HG03045 (cell line): ENCODE measurements around the gene SLC51B.
"Not testable (repeated sequence)": the region's sequence is repeated elsewhere in the genome, so short reads cannot be mapped to it uniquely, and the experiment has no call there.

ENCODE experiments used
- ATAC-seq: cut with Tn5 transposase; IDR thresholded peaks from one replicate; pipeline ENCODE4 v1.9.1; 2021; ENCODE audit warnings: mild to moderate bottlenecking, moderate library complexity; ENCODE audit not compliant: unreplicated experiment

The SLC51B gene

DNA sequence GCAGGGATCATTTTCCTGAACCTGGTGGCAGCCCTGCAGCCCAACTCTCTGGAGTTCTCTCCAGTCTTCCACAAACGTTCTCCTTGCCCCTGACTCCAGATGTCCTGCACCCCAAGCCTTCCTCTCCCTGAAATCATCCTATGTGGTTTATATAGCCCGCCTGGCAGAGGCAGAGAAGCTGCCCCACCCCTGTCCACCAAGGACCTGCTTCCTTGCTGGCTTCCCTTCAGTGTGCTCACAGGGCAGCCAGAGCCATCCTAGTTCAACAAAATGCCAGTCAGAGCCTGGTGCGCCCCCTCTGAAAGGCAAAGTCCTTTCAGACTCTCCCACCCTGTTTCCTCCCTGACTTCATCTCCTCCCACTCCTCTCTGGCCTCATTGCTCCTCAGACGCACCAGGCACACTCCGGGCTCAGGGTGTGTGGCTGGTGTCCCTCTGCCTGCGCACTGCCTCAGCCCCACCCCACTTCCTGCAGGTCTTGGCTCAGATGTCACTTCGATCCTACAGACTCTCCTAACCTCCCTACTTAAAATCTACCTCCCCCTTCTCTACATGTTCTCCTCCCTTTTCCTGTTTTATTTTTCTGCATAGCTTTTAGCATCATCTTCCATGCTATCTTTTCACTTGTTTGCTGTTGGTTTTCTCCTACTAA, 37.2 kb downstream of the SLC51B start:
- ATAC-seq, result no peak

GRCh38 chr15:65083262-65083701, 38.1 kb downstream of the SLC51B start:
- no peak for ATAC-seq

DNA sequence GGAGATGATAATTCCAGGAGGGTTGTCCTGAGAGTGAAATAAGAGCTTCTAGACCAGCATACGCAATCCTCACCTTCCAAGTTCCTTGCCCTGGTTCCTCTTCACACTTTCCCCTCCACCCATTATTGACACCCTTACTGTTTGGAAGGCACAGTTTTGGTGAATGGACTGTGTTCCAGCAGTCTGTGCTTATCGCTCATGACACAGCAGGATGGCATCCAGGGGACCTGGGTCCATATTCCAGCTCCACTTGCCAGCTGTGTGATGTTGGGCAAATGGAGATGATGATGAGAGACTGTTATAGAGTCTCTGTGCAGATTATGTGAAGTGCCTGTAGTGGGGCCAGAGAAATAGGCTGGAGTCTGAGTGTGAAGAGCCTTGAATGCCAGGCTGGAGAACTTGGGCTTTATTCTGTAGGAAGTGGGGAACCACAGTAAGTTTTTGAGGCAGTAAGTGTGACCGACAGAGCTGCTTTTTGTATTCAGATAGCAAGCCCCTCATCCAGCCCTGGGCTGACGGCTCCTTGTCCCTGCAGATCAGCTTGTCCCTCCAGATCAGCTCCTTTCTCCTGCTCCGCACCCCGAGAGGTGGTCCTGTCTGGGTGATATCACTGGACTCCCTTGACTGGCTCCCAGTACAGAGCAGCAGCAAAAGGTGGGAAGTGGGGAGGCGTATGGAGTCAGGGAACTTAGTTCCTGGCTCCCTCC, 39.5 kb downstream of the SLC51B start:
- no peak for ATAC-seq

DNA sequence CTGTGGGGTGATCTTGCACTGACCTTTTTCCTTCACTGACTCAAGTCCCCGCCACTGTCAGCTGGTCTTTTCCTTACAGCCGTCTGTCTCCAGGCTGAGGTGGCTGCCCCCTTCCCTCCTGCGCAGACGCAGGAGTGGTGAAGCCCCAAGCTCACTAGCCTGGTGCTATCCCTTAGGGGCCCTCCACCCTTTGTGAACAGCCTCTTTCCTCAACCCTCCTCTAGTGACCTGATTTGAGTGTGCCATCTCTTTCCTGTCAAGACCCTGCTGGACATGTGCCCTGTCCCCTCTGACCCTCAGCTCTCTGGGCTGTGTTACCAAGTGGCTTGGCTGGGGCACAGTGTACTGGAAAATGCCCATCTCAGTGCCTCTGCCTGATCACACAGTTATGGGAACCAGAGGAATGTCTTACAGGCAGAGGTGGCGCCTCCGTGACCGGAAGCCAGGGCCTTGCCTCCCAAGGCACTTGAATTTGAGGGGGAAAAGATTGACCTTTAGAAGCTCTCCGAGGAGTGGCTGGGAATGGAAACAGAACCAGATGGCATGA, 40.1 kb downstream of the SLC51B start:
- no peak for ATAC-seq

DNA sequence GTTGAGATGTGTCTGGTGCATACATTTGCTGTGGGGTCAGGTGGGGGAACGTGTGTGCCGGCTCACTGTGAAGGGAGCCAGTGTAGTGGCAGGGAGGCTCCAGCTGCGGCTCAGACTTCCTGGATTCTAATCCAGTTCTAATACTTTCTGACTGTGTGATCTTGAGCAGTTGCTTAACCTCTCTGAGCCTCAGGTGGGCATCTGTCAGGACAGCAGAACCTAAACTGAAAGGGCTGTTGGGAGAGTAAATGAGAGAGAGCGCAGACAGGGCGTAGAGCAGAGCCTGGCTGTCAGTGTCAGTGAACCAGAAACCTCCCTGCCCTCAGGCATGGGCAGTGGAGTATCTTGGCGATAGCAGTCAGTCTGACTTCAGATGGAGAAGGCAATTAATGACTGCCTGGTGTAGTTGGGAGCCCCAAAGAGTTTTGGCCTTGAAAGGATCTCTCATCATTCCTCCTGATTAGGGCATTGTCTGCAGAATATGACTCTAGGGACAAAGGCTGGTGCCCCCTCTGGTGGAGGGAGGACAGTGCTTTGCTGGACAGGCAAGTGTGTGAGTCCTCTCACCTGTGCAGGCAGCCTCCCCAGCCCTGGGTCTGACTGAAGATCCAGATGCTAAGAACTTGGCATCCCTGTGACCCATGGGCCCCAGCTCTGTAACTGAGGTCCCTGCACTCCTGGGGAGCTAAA, 40.9 kb downstream of the SLC51B start:
- no peak for ATAC-seq

DNA sequence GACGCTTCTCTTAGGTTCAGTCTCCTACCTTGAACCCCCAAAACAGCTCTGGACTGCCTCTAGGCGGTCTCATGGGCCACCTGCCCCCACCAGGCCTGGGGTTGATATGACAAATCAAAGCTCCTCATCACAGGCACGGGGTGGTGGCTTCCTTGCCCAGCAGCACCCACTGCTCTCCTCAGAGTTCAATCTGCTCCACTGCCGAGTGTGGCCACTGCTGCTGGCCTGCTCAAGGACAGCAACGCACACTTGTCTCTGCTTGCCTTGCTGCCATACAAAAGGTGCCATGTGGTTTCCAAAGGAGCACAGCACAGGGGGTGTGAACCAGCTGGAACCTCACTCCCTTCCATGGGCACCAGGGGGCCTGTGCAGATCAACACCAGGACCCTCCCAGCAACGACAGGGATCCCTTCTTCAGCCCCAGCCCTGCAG, 41.5 kb downstream of the SLC51B start:
- no peak for ATAC-seq

DNA sequence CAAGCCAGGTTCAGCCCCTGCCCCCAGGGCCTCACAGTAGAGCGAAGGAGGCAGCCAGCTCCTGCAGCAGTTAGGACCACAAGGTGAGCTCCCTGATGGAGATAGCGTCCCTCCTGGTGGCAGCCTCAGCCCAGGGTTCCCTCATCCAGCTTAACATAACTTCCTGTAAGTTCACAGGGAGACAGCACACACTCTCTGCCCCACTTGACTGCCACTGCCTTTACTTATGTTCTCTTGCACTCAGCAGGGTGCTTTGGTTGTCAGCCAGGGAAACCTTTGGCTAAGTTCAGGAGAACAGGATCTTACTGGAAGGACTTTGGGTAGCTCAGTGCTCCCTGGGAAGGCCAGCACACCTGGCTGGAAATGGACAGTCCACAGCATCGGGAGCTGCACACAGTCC, 42.2 kb downstream of the SLC51B start:
- no peak for ATAC-seq

DNA sequence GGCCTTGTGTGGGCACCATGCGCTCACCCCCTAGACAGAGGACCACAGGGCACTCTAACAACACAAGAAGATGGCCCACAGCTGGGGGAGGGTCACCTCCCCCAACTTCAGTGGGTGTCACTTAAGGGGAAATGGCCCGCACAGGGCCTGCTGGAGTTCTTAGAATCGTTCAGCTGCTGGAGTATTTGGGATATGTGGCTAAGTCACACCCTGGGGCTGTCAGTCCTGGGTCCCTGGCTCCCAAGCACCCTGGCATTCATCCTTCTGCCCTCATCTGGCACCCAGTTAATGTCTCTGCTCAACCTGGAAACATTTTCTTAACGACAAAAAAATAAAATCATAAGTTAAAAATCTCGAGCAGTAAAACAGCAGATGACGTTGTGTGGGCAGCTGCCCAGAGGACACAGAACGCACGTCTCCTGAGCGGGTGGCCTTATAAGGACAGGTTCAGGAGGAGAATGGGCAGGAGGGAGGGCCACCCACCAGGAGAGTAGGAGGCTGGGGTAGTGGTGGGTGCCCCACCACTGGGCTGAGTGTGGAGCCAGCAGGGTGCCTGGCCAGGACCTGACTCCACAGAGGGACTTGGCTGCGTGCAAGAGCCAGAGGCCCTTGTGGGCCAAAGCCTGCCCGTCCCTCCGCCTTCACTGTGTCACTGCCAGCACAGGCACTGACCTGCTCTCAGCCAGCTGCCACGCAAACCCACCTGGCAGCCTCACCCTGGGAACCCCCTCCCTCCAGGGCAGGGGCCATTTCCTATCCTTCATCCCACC, 42.9 kb downstream of the SLC51B start:
- ATAC-seq, result no peak

DNA sequence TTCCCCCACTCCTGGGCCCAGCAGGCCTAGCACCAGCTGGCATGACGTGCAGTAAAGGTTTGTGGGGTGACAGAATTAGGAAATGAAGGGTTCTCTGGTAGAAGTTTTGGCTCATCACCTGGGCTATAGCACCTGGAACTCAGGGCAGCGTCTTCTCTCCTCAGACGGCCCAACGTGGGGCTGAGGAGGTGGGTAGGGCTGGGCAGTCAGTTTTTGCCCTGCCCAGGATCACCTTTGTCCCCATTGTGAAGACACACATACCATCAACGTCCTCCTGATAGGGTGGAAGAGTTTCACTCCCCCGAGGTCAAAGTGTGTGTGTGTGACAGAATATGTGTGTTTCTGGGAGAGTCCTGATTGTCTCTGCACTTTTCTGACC, 43.4 kb downstream of the SLC51B start:
- ATAC-seq, result no peak

DNA sequence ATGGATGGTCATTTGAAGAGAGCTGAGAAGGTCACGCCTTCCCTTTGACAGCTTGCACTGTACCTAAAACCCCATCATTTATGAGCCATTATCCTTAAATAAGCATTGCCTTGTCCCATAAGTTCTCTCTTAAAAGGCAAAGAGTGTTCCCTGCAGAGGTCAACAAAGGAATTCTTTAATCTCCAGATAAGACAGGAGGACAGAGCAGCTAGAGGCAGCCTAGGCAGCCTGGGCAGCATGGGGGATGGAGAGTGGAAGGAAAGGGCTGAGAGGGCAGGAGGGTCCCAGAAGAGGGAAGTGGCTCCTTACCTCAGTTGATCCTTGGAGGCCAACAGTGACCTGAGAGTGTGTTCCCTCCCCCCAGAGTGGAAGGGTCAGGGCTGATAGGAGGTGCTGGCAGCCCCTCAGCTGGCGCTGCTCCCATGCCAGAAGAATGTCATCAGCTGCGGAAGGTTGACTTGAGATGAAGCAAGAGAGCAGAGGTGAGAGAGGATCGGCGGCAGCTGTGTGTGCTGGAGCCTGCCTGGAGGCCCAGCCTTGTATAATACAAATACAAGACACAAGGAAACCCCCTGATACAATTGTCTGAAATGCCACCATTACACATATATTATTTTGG, 44.1 kb downstream of the SLC51B start:
- no peak for ATAC-seq

DNA sequence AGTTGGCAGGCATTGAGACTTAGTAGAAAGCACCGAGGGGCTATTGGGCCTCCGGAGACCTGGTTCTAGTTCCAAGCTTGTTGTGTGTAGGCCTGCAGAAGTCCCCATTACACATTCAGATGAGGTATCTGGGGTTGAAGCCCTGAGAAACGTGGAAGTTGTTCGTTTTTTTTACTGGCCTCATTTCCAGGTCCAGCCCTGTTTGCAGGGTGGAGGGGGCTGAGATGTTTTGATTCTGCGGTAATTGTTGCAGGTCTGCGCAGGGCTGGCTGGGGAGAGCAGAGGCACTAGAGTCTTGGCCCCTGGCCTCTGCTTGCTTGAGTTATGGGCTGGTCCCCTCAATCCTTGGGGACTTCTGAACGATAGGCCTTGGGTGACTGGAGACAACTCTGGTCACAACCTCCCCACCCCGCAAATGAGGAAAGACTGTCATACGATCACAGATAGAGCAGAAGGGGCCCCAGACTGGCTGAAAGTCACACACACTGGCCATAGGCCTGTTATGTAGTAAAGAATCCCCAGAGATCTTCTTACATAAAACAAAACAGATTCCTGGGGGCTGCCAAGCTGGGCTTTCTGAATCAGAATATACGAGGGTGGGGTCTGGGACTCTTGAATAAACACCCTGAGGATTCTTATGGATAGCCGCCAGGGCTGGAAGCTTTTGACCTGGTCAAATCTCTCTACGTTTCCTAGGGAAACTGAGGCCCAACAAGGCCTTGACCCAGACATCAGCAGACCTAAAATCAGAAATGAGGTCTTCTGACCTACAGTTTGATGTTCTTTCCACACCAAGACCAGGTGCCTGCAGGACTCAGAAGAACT, 47.0 kb downstream of the SLC51B start:
- ATAC-seq, result no peak

DNA sequence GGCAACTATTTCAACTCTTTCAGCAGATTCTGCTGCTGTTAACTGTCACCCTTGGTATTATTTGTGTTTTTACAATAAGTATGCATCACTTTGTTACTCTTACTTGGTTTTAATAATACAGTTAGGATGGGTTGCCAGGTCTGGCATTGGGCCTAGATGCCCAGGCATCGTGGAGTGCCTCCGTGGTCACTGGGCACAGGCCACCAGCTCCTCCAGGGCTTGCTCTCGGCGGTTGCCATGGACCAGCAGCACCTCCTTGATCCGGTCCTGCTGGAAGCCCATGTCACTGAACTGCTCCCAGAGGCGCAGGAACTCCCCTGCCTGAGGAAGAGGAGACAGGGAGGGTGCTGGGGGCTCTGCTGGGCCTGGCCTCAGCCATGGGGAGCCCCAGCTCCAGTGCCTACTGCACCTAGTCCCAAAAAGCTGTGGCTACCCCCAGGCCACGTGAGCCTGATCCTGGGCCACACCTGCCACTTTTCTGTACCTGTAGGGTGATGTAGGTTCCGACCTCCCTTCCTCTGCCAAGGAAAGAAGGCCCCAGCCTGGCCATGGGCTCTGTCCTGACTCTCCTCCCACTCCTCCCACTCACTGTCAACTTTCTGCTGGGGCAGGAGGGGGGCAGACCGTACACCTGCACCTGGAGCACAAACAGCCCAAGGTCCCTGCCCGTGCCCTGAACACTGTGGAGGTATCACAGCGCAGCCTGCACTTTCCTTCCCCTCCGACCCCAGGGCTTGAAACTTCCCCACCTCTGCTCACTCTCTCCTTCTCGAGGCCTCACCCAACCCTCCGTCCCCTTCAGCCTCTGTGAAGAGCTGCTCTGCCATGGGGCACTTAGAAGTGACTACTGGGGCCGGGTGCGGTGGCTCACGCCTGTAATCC, 48.0 kb downstream of the SLC51B start:
- ATAC-seq, result no peak

GRCh38 chr15:65093793-65094170, 48.6 kb downstream of the SLC51B start:
- not testable (repeated sequence) for ATAC-seq

DNA sequence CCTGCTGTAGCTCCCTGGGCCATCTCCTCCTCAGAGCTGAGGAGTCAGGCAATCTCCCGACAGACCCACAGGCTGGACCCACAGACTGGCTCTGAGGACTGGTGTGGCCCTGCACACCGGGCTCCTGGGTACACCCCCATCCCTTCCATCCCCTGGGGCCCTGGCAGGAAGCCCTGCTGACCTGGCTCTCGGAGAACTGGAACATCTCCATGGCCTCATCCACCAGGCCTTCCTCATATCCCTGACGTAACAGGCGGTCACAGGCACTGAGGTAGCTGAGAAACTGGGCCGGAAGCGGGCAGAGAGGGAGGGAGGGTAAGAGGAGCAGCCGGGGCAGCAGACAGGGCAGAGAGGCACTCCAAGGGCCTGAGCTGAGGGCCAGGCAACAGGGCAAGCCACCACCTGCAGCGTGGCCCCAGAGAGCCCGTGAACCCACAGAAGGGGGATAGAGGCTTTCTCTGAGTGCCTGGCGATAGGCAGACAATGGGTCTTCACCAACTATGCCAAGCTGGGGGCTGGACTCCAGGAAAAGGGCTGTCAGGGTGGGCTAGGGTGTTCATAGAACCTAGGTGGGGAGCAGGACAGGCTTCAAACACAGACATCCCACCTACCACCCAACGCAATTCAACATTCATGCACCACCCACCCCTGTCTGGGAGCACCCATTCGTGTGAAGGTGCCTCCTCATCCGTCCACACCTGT, 49.3 kb downstream of the SLC51B start:
- ATAC-seq, result no peak

GRCh38 chr15:65095011-65095746, 50.0 kb downstream of the SLC51B start:
- ATAC-seq, result no peak

DNA sequence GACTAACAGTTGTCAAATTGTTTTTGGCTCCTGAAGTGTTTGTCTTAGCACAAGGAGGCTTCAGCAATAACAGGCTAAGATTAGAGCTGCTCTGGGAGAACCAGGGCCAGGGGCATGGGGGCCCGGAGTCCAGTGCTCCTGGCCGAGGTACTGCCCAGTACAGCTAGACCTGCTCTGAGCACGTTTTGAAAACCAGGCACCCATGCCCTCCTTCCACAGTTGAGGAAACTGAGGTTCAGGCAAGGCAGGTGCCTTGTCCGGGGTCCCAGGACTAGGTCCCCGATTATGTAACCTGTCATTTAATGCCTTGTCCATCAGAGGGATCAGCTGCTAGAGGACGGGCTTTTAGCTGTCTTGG, 50.5 kb downstream of the SLC51B start:
- ATAC-seq, result no peak

DNA sequence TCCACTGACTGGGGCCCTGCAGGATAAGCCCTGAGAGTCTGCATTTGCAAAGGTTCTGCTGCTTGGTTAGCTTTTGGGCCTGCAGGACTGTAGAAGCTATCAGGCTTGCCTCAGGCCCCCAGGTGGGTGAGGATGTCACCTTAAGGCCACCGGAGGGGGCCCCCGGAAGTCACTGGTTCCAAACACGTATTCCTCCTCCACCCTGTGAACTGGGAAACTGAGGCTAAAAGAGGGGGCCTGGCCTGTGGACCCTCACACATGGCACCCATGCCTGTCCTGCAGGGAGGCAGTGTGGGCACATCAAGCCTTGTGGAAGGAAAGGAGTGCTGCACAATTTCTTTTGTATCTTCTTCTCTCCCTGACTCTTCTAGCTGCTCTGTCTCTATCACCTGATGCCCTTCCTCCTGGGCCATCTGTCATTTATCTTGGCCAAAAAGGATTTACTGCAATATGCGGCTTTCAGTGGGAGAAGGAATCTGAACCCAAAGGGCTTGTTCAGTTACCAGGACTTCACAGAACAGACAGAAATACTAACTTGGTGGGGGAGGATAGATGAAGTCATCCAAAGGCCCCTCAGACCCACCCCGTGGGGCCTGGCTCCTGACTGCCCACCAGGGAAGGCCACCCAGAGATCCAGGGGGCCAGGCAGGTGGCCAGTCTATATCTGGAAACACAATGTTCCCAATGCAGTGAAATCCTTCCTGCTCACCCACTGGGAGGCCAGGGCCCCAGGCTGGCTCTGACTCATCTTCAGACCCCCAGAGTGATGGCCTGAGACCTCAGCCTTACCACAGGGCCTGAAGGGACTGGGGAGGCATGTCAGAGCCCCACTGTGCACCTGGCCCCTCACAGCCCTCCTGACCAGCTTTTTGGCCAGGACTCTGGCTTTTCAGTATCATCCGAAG, 51.5 kb downstream of the SLC51B start:
- ATAC-seq, result no peak
